ENCODE results near the gene SERPINF2.
"Not testable (repeated sequence)": the region's sequence is repeated elsewhere in the genome, so short reads cannot be mapped to it uniquely, and the experiment has no call there.

Gene SERPINF2

GRCh38 chr17:1764705-1765104 is 22.0 kb downstream of the SERPINF2 start:
- DNase-seq = not testable (repeated sequence)

GRCh38 chr17:1765576-1765975 is 22.9 kb downstream of the SERPINF2 start:
- DNase-seq = no peak

DNA sequence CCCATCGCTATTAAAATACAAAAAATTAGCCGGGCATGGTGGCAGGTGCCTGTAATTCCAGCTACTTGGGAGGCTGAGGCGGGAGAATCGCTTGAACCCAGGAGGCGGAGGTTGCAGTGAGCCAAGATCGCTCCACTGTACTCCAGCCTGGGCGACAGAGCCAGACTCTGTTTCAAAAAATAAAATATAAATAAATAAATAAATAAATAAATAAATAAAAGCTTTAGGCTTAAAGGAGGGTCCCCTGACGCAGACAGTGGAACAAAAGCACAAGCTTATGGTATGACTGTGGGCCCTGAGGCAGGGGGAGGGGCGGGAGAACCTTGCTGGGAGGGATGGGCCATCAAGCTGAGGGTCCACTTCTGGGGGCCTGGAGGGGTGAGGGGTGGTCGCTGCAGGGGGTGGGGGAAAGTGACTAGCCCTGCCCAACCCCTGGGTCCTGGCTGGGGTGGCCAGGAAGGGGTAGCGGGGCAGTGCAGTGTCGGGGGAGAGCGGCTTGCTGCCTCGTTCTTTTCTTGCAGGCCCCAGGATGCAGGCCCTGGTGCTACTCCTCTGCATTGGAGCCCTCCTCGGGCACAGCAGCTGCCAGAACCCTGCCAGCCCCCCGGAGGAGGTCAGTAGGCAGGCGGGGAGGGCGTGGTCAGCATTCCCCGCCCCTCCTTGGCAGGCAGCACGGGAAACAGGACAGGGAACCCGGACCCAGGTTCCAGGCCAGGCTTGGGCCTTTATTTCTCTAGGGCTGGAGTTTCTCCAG is 23.9 kb downstream of the SERPINF2 start:
- DNase-seq = no peak

GRCh38 chr17:1767358-1767757 is 24.7 kb downstream of the SERPINF2 start:
- no peak for DNase-seq

DNA sequence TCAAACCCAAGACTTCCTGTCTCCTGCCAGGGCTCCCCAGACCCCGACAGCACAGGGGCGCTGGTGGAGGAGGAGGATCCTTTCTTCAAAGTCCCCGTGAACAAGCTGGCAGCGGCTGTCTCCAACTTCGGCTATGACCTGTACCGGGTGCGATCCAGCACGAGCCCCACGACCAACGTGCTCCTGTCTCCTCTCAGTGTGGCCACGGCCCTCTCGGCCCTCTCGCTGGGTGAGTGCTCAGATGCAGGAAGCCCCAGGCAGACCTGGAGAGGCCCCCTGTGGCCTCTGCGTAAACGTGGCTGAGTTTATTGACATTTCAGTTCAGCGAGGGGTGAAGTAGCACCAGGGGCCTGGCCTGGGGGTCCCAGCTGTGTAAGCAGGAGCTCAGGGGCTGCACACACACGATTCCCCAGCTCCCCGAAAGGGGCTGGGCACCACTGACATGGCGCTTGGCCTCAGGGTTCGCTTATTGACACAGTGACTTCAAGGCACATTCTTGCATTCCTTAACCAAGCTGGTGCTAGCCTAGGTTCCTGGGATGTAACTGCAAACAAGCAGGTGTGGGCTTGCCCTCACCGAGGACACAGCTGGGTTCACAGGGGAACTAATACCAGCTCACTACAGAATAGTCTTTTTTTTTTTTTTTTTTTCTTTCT is 27.3 kb downstream of the SERPINF2 start:
- no peak for DNase-seq

DNA sequence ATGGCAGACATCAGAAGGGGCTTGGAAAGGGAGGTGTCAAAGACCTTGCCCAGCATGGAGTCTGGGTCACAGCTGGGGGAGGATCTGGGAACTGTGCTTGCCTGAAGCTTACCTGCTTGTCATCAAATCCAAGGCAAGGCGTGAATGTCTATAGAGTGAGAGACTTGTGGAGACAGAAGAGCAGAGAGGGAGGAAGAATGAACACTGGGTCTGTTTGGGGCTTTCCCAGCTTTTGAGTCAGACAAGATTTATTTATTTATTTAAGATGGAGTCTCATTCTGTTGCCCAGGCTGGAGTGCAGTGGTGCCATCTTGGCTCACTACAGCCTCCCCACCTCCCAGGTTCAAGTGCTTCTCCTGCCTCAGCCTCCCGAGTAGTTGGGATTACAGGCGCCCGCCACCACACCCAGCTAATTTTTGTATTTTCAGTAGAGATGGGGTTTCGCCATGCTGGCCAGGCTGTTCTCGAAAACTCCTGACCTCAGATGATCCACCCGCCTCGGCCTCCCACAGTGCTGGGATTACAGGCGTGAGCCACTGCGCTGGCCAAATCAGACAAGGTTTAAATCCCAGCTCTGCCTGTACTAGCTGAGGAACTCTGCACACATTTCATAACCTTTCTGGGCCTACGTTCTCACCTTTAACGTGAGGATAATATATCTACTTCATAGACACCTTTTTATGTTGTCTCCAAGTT is 30.5 kb downstream of the SERPINF2 start:
- not testable (repeated sequence) for DNase-seq

DNA sequence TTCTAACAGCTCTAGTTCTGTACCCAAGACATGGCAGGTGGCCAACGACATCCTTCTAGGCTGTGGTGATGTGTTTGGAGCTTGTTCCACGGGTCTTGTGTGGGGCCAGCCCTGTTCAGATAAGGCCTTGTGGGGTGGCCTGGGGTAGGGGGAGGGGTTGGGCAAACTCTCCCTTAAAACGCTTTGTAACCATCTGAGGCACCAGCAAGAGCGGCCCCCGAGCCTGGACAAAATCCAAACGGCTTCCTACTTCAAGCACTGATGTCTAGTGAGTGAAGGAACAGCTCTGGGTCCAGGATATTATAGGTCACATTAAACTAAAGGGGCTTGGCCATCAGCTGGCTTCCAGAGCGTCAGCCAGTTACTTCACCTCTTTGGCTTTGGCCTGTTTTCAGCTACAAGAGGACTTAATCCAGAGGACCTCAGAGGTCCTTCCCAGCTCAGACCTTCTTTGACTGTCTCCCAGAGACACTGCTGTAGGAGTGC is 31.1 kb downstream of the SERPINF2 start:
- DNase-seq = peak; percentile 85

- DNase-seq = no peak
Observed at GRCh38 chr17:1774390-1775176, 31.9 kb downstream of the SERPINF2 start.

GRCh38 chr17:1776328-1776727 is 33.7 kb downstream of the SERPINF2 start:
- DNase-seq = no peak

DNA sequence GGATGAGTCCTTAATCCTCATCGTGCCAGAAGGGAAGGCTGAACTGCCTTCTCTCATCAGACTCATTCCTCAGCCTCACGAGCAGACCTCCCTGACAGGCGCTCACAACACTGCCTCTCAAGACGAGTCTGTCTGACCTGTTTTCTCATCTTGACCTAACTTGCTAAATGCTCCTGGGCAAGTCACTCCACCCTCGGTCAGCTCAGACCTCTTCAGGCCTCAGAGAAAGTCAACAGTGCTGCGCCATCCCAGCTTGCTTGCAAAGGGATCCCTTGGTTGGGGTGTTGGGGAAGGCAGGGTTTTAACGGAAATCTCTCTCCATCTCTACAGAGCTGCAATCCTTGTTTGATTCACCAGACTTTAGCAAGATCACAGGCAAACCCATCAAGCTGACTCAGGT is 34.2 kb downstream of the SERPINF2 start:
- no peak for DNase-seq

DNA sequence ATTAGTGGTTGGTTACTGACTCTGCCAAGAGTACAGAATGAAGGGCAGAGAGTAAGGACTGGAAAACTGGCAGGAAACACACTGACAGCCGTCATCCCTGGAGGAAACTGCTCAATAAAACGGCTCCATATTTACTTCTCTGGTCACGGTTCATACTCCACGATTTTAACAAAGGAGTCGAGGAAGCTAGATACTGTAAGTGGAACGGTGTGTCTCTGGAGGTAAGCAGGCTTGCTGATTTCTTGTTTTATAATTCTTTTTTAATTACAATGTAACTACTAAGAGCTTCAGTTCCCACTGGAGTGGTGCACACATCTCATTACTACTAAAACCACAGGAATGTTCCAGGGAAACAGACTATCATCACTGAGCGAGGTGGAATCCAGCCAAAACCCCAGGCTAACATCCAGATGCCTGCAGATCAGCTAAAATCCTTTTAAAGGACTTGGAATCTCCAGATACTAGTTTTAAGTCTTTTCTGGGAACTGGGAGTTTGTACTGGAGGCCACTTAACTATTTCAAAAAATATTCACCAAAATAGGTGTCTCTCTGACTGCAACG is 37.0 kb downstream of the SERPINF2 start:
- no peak for DNase-seq

DNA sequence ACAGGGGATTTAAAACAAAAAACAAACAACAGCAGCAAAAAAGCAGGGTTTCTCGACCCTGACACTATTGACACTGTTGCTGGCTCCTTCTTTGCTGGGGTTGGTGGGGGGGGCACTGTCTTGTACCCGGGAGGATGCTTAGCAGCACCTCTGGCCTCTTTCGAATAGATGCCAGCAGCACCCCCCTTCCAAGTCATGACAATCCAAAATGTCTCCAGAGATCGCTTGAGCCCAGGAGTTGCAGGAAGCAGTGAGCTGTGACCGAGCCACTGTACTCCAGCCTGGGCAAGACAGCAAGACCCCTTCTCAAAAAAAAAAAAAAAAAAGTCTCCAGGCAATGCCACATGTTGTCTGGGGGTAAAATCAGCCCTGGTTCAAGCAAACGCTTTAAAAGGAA is 39.5 kb downstream of the SERPINF2 start:
- no peak for DNase-seq

GRCh38 chr17:1783271-1783670 is 40.6 kb downstream of the SERPINF2 start:
- DNase-seq = no peak

DNA sequence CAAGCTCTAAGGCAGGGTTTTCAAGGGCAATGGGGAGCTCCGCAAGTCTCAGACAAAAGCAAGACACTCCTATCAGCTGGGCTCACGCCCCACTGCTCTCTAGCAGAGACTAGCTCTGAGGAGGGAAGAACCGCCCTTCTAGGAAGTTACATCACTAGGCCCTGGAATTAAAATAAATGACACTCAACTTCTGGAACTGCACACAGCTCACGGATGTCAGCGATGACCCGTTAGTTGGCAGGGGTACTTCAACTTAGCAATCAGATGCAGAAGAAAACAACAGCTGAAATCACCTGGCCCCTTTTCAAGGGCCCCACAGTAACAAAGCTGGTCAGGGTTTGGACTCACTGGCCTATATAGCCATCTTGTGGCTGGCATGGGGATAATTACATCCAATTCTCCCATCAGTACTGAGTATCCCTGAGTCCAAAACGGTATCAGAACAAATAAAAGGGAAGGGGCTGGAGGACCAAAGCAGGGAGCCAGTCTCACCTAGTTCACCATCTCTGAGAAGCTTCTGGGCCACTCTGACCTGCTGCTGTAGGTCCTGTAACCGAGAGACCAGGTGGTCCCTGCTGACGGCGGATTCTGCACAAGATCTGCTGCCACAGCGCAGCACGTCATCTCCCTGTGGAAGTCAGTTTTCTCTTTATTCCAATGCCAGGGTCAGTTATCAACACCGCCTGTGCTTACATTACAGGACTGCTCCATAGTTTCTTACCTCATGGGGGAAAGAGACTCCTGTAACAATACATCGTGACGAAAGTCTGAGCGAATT is 41.4 kb downstream of the SERPINF2 start:
- peak; percentile 88 for DNase-seq

DNA sequence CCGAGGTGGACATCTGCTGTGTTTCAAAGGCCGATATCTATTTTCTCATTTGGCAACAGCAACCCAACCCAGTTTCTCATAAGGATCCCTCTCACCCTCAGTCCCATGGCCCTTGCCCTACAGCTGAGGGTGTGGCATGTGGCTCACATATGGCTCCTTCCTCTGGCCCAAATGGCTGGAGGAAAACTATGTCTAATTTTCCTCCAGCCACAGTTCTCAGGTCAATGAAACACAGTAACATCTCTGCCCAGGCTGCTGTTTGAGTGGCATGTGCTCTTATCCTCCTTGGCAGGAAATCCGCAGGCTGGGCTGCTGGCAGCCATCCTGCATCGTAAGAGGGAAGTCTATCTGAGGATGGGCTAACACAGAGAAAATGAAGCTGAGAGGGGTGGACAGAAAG is 43.3 kb downstream of the SERPINF2 start:
- DNase-seq = peak; percentile 24

DNA sequence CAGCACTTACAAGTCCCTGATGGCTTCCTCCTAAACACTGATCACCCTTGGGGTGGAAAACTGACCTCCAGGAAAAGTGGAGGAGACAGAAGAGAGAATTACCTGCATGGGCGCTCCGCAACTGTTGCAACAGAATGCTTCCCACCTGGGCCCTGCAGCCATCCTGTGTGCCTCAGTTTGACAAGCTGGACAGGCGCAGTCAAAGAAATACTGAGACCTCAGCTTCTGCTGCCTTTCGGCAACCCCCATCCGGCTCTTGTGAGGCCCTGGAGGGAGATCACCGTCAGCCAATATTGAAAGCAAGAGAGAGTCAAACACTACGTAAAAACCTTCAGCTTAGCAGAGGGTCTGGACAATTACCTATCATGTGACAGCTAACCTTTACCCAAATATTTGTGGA is 44.0 kb downstream of the SERPINF2 start:
- no peak for DNase-seq

DNA sequence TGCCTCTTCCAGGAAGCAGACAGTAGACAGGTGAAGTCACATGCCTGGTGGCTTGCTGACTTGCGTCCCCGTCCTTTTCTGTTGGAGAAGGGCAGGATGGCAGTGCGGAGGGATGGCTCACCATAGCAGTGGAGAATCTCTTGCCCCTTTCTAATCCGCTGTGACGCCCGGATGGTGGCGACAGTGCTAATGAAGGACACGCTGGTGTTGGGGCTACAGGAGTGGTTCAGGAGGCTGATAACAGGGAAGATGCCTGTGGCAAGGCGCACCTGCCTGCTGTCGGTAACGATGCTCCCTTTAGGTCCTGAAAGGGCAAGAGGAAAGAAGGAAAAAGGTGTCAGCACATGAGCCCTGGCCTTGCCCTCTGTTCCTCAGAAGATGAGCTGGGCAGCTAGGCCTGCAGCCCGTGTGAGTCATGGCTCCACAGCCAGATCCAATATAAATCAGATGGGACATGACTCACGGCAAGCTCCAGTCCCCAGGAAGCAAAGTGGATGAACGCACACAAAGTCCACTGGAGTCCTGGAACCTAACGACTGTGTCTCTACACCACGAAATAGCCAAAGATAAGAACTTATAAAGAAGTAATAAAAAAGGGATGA is 44.7 kb downstream of the SERPINF2 start:
- no peak for DNase-seq

DNA sequence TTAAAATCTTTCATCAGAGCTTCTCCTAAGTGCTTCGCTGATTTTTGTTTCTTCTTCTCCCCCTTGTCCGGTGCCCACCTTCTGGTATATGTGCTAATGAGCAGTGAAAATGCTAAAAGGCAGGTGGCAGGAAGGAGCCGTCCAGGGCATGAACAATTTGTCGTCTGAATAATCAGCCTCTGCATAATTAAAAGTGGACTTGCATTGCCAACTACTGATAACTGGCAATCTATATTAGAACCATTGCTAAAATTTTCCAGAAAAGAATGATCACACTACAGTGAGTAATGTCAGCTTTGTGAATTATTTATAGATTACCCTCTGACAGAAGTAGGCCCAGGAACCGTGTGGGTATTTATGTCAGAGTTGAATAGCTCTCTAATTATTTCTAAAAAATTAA is 47.3 kb downstream of the SERPINF2 start:
- DNase-seq = no peak

DNA sequence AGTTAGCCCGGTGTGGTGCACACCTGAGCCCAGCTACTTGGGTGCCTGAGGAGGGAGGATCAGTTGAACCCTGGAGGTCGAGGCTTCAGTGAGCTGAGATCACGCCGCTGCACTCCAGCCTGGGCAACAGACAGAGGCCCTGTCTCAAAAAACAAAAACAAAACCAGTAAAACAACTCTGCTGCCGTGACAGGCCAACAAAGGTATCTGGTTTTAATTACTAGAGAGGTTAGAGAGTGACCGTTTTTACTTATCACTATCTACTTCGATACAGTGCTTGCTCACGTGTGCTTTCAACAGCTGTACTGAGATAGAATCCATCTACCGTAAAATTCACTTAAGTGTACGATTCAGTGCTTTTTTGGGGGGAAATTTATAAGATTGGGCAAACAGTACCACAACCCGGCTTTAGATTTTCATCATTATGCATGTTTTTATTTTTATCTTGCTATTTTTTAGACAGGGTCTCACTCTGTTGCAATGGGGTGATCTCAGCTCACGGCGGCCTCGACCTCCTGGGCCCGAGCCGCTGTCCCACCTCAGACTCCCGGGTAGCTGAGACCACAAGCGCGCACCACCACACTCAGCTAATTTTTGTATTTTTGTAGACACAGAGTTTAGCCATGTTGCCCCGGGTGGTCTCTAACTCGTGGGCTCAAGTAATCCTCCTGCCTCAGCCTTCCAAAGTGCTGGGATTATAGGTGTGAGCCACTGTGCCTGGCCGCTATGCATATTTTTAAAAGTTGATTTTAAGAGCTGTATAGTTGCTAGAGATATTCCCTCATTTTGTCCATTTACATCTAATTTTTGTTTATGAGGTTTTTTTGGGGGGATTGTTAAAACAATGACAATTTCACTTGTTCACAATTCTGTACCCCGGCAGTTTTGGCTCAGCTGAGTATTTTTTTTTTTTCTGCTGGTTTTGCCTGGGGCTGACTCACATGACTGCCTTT is 50.1 kb downstream of the SERPINF2 start:
- peak; percentile 54 for DNase-seq

DNA sequence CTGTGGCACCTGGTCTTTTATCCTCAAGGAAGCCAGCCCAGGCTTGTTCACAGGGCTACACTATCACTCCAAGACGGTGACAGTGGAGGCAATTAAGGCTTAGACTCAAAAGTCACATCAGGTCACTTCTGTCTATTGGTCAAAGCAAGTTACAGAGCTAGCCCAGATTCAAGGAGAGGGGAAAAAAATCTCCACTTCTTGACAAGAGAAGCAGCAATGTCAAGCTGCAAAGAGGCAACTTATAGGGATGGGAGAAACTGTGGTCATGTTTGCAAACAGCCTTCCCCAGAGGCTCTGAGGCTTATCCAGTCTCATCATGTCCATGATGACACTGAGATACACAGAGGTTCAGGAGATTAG is 50.8 kb downstream of the SERPINF2 start:
- DNase-seq = peak; percentile 33

All from hematopoietic multipotent progenitor cell treated with erythropoietin and hydrocortisone succinate and interleukin-3 and kit ligand, for 8 days (in vitro differentiated cells).